CD4-positive, alpha-beta T cell treated with Interleukin-1 beta for 1 hour (primary cell): Measurements from ENCODE around the gene SDHC.
"Not testable (repeated sequence)": the region's sequence is repeated elsewhere in the genome, so short reads cannot be mapped to it uniquely, and the experiment has no call there.

ENCODE experiments used
- DNase-seq, 2 donors: peaks; one replicate each; pipeline ENCODE4 v3.0.0-alpha.2; 2020 to 2022

SDHC gene

GRCh38 chr1:161311595-161312181 lies 2.5 kb upstream of the SDHC start:
- no peak for DNase-seq

- DNase-seq: no peak
Measured at GRCh38 chr1:161313554-161314200, 504 bp upstream of the SDHC start.

GRCh38 chr1:161315841-161316674 lies 1.9 kb downstream of the SDHC start:
- not testable (repeated sequence) for DNase-seq

- DNase-seq: peak; percentile 3 to 24
Measured at GRCh38 chr1:161324020-161324419, 9.8 kb downstream of the SDHC start.

GRCh38 chr1:161330346-161330745 lies 16.2 kb downstream of the SDHC start:
- no peak for DNase-seq

GRCh38 chr1:161333166-161333565 lies 19.0 kb downstream of the SDHC start:
- no peak for DNase-seq

- DNase-seq: no peak
Measured at GRCh38 chr1:161335796-161336195, 21.6 kb downstream of the SDHC start.

- DNase-seq: no peak
Measured at GRCh38 chr1:161342177-161342576, 28.0 kb downstream of the SDHC start.

- no peak for DNase-seq
Measured at GRCh38 chr1:161342821-161343220, 28.6 kb downstream of the SDHC start.

GRCh38 chr1:161350671-161351070 lies 36.5 kb downstream of the SDHC start:
- DNase-seq: no peak

- DNase-seq: no peak
Measured at GRCh38 chr1:161351482-161351881, 37.3 kb downstream of the SDHC start.

- DNase-seq: no peak
Measured at GRCh38 chr1:161357073-161357472, 42.9 kb downstream of the SDHC start.

GRCh38 chr1:161359291-161359690 lies 45.1 kb downstream of the SDHC start:
- DNase-seq: no peak

GRCh38 chr1:161364332-161364731 lies 50.2 kb downstream of the SDHC start:
- no peak for DNase-seq

- no peak for DNase-seq
Measured at GRCh38 chr1:161365207-161365606, 51.0 kb downstream of the SDHC start.

- DNase-seq: peak; percentile 73 to 82
Measured at GRCh38 chr1:161367684-161368400, 53.7 kb downstream of the SDHC start, which contains the start of gene CFAP126. CFAP126 (minus strand) TSS chr1:161367876; CDS start chr1:161367868, 8 bp downstream.

GRCh38 chr1:161373442-161373841 lies 59.3 kb downstream of the SDHC start:
- no peak for DNase-seq

GRCh38 chr1:161374373-161374772 lies 60.2 kb downstream of the SDHC start:
- no peak for DNase-seq

GRCh38 chr1:161378014-161378413 lies 63.8 kb downstream of the SDHC start:
- no peak for DNase-seq

GRCh38 chr1:161379071-161379470 lies 64.9 kb downstream of the SDHC start:
- no peak for DNase-seq

GRCh38 chr1:161381707-161382106 lies 67.5 kb downstream of the SDHC start:
- no peak for DNase-seq

GRCh38 chr1:161382214-161383019 lies 68.2 kb downstream of the SDHC start:
- DNase-seq: peak in 1 of 2 donors; percentile 63
